SU-DHL-6 (cell line): ENCODE data around the gene SDR42E1.

Source experiments
- H2AFZ ChIP-seq: fragments of 200-600 bp; sonication (generic); 2 replicates; pipeline ENCODE4 v1.6.1; 2014; ENCODE audit warnings: low read depth, mild to moderate bottlenecking, moderate library complexity, mixed read lengths, antibody characterized with exemption, low read length; ENCODE audit not compliant: severe bottlenecking
- H3F3A ChIP-seq: fragments of 200-600 bp; shearing (Covaris generic); 2 replicates; pipeline ENCODE4 v1.6.0; 2016; ENCODE audit warnings: antibody characterized with exemption, mild to moderate bottlenecking; ENCODE audit not compliant: insufficient read depth
- H3K27ac ChIP-seq: fragments of 200-600 bp; sonication (generic); 2 replicates; pipeline ENCODE4 v1.5.1; 2016; ENCODE audit warnings: low read depth, mild to moderate bottlenecking, low read length, moderate library complexity, mixed read lengths
- H3K27me3 ChIP-seq: fragments of 200-600 bp; sonication (generic), shearing (Covaris generic); 2 replicates; pipeline ENCODE4 v1.6.0; 2014; ENCODE audit warnings: mild to moderate bottlenecking, low read length
- H3K36me3 ChIP-seq: fragments of 200-600 bp; sonication (generic); 2 replicates; pipeline ENCODE4 v1.6.1; 2014; ENCODE audit warnings: mild to moderate bottlenecking, low read length, mixed read lengths
- H3K4me2 ChIP-seq: fragments of 300-600, 200-600 bp; shearing (Covaris generic), sonication (generic); 2 replicates; pipeline ENCODE4 v1.6.0; 2014; ENCODE audit warnings: low read length, low read depth, mild to moderate bottlenecking; ENCODE audit not compliant: poor library complexity, severe bottlenecking
- H3K4me3 ChIP-seq: fragments of 200-600 bp; sonication (generic); 2 replicates; pipeline ENCODE4 v1.5.1; 2014; ENCODE audit warnings: antibody characterized with exemption, low read length, mild to moderate bottlenecking, mixed read lengths; ENCODE audit not compliant: insufficient read depth, poor library complexity, severe bottlenecking
- H3K79me2 ChIP-seq: fragments of 200-600 bp; sonication (generic); 2 replicates; pipeline ENCODE4 v1.6.1; 2014; ENCODE audit warnings: mild to moderate bottlenecking, low read length, moderate library complexity; ENCODE audit not compliant: insufficient read depth
- H3K9ac ChIP-seq: fragments of 200-600 bp; sonication (generic); 2 replicates; pipeline ENCODE4 v1.7.0; 2014; ENCODE audit warnings: mild to moderate bottlenecking, low read length
- H3K9me2 ChIP-seq: fragments of 200-600 bp; sonication (generic); replicated peaks from 2 replicates; pipeline ENCODE4 v1.6.1; 2014; ENCODE audit warnings: low read length; ENCODE audit not compliant: insufficient read depth
- H3K9me3 ChIP-seq: fragments of 200-600 bp; sonication (generic); 2 replicates; pipeline ENCODE4 v1.6.1; 2014; ENCODE audit warnings: low read length, mixed read lengths; ENCODE audit not compliant: insufficient read depth
- H4K20me1 ChIP-seq: fragments of 200-600 bp; sonication (generic); 2 replicates; pipeline ENCODE4 v1.6.1; 2014; ENCODE audit warnings: low read depth, mild to moderate bottlenecking, antibody characterized with exemption, low read length, moderate library complexity, mixed read lengths
- CTCF ChIP-seq: fragments of 200-600 bp; sonication (generic); IDR thresholded peaks from one replicate; pipeline ENCODE4 v1.5.1; 2017; ENCODE audit warnings: antibody characterized with exemption, mild to moderate bottlenecking, low read length, moderate library complexity; ENCODE audit not compliant: insufficient read depth, poor library complexity, severe bottlenecking
- EZH2phosphoT487 ChIP-seq: fragments of 200-600 bp; sonication (generic), shearing (Covaris generic); conservative IDR thresholded peaks from 2 replicates; pipeline ENCODE4 v1.6.1; 2018; ENCODE audit warnings: mild to moderate bottlenecking, antibody characterized with exemption, low read length, moderate library complexity, mixed read lengths

SDR42E1 gene

GRCh38 chr16:82047787-82048186, 36.5 kb upstream of the SDR42E1 start:
- Histone ChIP-seq H3K4me2 (no peak overlapping the region), H3K36me3 (no peaks in the 10 kb centered on the region), H3K27ac (no peak overlapping the region), H4K20me1 (no peaks in the 10 kb centered on the region), H3F3A (no peaks in the 10 kb centered on the region), H3K27me3 (no peaks in the 10 kb centered on the region), H3K9me3 (no peaks in the 10 kb centered on the region), H3K9me2 (no peaks in the 10 kb centered on the region), H3K9ac (no peak overlapping the region), H2AFZ (no peak overlapping the region), H3K79me2 (no peaks in the 10 kb centered on the region), H3K4me3 (no peak overlapping the region)
- TF ChIP-seq EZH2phosphoT487, result no peak
- no peak for TF ChIP-seq CTCF

- no peak overlapping the region for H3K4me2 ChIP-seq
- no peaks in the 10 kb centered on the region for H3F3A ChIP-seq
Measured at GRCh38 chr16:82047374-82047773, 36.1 kb upstream of the SDR42E1 start.

GRCh38 chr16:82046941-82047340, 35.7 kb upstream of the SDR42E1 start:
- Histone ChIP-seq H3F3A (no peaks in the 10 kb centered on the region), H3K9me3 (no peaks in the 10 kb centered on the region), H3K9me2 (no peaks in the 10 kb centered on the region), H3K4me2 (no peak overlapping the region), H4K20me1 (no peaks in the 10 kb centered on the region), H3K9ac (no peak overlapping the region), H2AFZ (no peak overlapping the region), H3K27me3 (no peaks in the 10 kb centered on the region), H3K36me3 (no peaks in the 10 kb centered on the region), H3K4me3 (no peak overlapping the region), H3K79me2 (no peaks in the 10 kb centered on the region), H3K27ac (no peak overlapping the region)
- TF ChIP-seq CTCF (no peak), EZH2phosphoT487 (no peak)

More at GRCh38 chr16:82047374-82047773, 36.1 kb upstream of the SDR42E1 start:
- no peaks in the 10 kb centered on the region for H4K20me1 ChIP-seq
- H3K4me3 ChIP-seq, result no peak overlapping the region
- no peaks in the 10 kb centered on the region for H3K79me2 ChIP-seq
- TF ChIP-seq CTCF (no peak), EZH2phosphoT487 (no peak)
- H3K9ac ChIP-seq, result no peak overlapping the region
- no peaks in the 10 kb centered on the region for H3K9me2 ChIP-seq
- H3K27me3 ChIP-seq, result no peaks in the 10 kb centered on the region
- H3K36me3 ChIP-seq, result no peaks in the 10 kb centered on the region
- H3K9me3 ChIP-seq, result no peaks in the 10 kb centered on the region
- no peak overlapping the region for H2AFZ ChIP-seq
- no peak overlapping the region for H3K27ac ChIP-seq

- no peaks in the 10 kb centered on the region for H3K36me3 ChIP-seq
- no peaks in the 10 kb centered on the region for H4K20me1 ChIP-seq
- no peaks in the 10 kb centered on the region for H3K79me2 ChIP-seq
- H3K9me2 ChIP-seq, result no peaks in the 10 kb centered on the region
- no peak overlapping the region for H2AFZ ChIP-seq
- no peak overlapping the region for H3K4me3 ChIP-seq
- H3K27me3 ChIP-seq, result no peaks in the 10 kb centered on the region
- H3F3A ChIP-seq, result no peaks in the 10 kb centered on the region
- H3K4me2 ChIP-seq, result no peak overlapping the region
- H3K9ac ChIP-seq, result no peak overlapping the region
- H3K27ac ChIP-seq, result no peak overlapping the region
- no peaks in the 10 kb centered on the region for H3K9me3 ChIP-seq
- TF ChIP-seq EZH2phosphoT487, result no peak
- no peak for TF ChIP-seq CTCF
Measured at GRCh38 chr16:82046541-82046940, 35.3 kb upstream of the SDR42E1 start.
